CD1c-positive myeloid dendritic cell (primary cell): Measurements from ENCODE around the gene KLC4.
"Not testable (repeated sequence)": the region's sequence is repeated elsewhere in the genome, so short reads cannot be mapped to it uniquely, and the experiment has no call there.

Source experiments
- DNase-seq: peaks from one replicate; pipeline ENCODE4 v3.0.0-alpha.2; 2016; ENCODE audit errors: extremely low spot score

KLC4 gene

DNA sequence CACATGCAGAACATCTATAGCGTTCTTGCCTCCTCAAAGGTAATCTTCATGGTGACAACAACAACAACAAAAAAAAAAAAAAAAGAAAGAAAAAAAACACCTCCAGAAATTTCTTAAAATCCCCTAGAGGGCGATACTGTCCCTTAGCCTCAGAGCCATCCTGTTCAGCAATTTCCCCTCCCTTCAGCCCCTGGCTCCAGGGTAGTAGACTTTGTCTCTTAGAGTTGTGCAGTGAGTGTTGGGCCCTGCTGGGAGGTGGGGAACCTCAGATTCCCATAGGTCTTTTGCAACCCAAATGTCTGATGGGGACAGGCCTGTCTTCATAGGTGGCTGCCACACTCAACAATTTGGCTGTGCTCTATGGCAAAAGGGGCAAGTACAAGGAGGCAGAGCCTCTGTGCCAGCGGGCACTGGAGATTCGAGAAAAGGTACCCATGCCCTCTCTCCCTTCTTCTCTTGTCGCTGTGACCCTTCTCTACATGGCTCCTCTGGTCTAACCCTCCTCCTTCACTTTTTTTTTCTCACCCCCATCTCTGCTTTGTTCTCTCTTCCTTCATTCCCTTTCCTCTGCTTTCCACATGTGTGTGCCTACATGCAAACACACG, 10.7 kb downstream of the KLC4 start:
- peak; percentile 26 for DNase-seq

DNA sequence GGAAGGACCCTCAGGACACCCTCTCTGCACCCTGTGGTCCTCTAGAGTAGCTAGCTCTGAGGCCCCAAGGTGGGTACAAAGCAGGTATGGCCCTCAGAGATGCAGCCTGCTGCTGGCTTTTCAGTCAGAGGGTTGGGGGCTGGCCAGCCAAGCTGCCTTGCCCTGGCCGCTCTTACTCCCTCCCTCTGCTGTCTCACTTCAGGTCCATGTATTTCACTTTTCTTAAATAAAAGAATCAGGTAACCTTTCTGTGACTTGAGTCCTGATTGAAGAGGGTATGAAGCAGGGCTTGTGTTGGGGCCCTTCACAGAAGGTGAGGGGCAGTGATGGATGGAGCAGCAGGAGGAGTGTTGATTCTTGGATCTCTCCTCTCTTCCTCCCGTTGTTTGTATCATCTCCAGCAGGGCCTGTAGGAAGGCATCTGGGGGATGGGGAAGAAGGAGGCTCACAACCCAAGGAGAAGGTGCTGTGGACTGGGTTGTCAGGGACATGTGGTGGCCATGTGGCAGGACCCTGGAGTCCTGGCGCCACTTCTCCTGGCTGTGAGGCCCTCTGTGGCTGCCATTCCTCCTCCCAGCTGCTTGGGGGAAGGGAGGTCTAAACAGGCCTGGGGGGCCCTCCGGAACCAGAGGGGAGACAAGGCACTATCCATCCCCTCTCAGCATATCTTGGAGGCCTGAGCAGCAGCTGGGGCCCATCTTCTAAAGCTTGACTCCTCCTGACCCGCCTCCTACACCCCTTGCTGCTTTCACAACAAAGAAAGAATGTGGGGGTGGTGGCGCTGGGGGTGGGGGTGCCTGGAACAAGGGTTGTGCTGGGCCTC, 15.6 kb downstream of the KLC4 start:
- DNase-seq: no peak

DNA sequence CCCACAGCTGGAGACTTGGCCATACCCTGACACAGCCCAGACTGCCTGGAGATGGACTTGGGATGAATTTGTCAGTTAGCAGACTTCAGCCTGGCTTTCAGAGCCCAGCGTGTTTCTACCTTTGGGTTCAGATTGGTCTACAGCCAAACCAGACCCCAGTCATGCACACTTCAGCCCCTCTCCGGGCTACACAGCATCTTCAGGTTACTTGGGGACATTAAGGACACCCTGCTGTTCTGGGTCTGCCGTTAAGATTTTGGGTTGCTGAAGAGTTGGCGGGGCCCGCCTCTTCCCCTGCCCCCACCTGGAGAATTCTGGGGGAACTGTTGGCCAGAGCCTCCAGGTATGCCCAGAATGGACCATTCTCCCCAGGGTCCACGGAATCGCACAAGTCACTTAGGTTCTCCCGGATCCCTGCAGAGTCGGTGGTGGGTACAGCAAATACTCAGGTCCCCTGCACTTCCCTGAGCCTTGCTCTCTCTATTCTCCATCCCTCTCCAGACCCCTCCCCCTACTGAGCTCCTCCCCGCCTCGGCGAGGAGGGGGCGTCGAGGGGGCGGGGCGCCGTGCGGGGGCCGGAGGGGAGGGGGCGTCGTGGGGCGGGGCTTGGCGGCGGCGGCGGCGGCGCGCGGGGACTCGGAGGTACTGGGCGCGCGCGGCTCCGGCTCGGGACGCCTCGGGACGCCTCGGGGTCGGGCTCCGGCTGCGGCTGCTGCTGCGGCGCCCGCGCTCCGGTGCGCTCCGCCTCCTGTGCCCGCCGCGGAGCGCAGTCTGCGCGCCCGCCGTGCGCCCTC, 16.4 kb downstream of the KLC4 start, which contains the start of gene PTK7:
Gene PTK7, plus strand, starts transcription at position 645 of the 794 bp plus-strand sequence. CDS start 175 bp downstream, outside the sequence.
- DNase-seq: peak; percentile 14

DNA sequence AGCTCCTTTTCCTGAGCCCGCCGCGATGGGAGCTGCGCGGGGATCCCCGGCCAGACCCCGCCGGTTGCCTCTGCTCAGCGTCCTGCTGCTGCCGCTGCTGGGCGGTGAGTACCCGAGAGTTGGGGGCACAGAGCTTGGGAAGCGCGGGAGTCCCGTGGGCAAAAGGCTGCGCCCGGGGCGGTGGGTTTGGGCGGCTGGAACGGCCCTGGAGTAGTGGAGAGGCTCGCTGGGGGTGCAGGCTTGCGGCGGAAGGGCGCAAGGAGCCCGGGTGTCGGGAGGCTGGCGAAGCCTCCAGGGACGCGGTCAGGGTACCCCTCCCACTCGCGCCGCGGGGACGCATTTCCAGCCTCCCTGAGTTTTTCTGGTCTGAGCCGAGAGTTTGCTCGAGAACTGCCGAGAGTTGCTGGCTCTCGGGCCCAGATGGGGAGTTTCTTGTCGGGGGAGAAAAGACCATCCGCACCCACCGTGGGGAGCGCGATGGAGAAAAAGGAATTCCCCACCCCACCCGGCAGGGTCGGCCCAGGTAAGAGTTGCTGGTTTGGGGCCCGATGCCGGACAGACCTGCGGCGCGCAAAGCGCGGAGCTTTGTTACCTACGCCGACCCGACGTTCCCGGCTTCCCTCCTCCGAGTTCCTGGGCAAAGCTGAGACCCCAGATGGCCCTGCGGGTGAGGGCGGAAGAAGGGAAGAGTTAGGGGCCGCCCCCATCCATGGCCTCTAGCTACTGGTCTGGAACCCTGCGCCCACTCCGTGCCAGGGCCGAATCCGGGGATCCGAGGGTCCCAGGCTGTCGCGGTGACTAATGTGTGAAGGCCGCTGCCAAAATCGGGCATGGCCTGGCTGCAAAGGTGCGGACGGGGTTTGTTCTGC, 17.3 kb downstream of the KLC4 start:
- no peak for DNase-seq

DNA sequence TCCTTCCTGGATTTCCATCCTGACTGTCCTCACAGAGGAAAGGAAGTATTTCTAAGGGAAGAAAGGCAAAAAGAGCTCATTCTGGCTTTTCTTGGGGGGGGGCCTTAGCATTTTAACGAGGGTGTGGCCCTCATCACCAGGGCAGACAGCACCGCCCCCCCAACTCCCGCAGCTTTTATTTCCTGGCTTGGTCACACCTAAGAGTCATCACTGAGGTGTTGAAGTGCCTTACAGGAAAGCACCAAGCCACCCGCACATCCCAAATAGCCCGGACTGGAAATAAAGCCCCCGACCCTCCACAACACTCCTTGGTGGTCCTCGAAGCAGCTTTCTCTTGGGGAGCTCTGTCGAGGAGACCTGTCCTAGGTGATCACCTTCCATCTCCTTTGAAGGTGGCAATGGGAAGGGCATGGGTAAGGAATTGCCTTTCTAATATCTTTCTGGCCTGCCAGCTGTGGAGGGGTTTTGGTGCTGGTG, 17.9 kb downstream of the KLC4 start:
- no peak for DNase-seq

DNA sequence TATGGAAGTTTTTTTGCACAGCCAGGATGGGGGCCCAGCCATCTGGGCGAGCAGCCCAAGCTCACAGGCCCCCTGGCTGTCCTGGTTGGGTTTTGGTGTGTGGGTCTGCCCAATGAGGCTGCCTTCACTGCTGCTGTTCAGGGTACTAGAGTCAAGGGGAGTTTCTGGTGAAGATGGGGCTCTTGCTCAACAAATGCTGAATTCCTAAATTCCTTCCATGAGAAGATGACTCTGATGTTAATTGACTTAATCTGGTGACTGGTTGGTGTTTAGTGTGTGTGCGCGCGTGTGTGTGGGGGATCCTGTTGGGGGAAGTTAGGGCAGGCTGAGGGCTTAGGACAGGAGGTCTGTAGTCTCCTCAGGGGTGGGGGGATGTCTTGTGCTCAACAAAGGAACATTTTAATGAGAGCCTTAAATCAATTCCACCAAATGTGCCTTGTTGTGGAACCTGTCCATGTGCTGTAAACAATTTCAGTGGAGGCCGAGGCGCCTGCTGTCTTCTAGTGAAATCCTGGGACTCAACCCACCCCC, 18.6 kb downstream of the KLC4 start:
- DNase-seq: no peak

DNA sequence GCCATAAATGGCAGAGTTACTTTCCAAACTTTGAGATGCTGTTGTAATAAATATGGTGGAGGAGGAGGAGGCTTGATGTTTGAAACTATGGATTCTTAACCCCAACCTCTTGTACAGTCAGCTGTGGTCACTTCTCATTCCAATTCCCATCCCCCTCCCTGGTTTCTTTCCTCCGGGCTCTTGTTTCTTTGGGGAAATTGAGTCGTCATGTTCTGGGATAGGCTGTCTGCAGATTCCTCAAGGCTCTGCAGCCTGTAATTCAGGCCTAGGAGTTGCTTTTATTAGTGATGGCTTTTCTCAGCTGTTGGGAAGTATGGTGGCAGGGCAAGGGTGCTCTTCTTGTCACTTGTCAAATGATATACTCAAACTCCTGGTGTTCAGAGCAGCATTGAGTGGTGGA, 19.3 kb downstream of the KLC4 start:
- DNase-seq: no peak

DNA sequence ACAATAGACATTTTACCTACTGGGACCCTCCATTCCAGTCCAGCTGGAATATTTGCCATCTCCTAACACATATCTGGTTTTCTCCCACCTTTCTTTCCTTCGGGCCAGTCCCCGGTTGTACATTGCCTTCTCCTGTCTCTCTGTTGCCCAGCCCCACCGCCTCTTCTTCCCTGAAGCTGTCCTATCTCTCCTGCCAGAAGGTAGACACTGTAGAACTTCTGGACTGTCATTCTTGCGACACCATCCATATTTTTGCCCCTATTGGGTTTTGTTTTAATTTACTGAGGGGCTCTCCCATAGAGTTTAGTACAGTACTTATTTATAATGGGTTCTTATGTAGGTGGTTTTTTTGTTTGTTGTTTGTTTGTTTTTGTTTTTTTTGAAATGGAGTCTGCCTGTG, 21.6 kb downstream of the KLC4 start:
- no peak for DNase-seq

DNA sequence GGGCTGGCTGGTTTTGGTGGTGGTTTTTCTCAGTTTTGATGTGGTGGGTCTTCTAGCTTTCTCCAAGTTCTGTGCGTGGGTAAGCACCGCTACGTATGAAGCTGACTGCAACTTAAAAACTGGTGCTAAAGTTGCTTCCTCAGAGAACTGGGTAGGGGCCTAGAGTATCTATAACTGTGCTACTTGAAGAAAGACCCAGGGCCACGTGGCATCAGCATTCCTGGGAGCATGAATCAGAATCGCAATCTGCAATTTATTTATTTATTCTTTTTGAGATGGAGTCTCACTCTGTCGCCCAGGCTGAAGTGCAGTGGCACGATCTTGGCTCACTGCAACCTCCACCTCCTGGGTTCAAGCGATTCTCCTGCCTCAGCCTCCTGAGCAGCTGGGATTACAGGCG, 22.5 kb downstream of the KLC4 start:
- DNase-seq: not testable (repeated sequence)

DNA sequence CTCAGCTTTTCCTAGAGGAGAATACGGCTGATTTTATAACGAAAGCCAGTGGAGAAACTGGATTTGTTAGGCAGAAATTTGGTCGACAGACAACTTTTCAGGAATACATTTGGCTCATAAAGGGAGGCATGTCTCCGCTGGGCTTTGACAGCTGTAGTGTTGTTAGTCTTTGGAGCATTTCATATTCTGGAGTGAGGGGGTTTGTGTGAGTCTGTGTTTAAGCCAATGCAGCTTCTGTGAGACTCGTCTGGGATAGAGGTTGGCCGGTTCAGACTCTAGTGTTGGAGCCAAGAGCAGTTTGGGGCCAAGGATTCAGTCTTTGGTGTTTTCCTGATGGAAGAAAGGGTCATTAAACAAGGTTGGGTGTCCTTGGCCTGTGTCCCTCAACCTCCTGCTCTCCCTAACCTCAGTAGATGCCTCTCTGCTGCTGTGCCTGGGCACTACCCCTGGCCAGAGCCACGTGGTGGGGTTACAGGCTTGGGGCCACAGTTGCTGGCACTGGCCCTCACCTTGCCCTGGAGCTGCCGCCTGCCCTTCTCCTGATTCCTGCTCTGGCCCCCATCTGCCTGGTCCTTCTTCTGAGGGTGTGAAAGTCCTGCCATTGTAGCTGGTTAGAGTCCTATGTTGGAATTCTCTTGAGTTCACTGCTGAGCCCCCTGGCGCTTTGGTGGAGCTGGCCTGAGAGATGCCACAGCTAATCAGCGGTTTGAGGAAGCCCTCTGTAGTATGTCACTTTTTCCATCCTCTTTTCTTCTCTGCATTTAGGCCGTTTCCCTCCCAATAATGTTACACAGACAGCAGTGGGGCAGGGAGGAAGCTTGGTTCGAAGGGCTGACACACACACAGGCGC, 23.6 kb downstream of the KLC4 start:
- DNase-seq: no peak

DNA sequence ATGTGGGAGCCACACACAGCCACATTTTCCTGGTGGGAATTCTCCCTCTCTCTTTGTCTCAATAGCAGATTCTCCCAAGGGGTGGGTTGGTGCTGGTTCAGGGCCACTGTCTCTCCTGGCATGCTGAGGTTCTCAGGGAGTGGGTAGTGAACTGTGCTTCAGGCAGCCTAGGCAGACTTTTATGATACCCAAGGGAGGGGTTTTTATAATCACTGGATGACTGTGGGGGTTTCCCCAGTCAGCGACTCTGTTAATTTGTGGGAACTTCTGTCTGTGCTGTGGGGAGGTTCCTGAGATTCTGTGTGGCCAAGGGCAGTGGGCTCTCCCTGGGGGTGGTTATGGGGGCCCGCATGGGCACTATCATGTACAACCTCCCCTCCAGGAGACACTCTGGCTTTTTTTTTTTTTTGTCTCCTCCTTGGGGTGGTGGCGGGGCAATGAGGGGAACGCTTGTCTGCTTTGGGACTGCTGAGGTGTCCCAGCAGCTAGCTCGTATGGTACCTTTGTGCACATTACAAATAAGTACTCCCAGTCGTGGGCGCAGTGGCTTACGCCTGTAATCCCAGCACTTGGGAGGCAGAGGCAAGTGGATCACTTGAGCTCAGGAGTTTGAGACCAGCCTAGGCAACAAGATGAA, 26.7 kb downstream of the KLC4 start:
- no peak for DNase-seq

DNA sequence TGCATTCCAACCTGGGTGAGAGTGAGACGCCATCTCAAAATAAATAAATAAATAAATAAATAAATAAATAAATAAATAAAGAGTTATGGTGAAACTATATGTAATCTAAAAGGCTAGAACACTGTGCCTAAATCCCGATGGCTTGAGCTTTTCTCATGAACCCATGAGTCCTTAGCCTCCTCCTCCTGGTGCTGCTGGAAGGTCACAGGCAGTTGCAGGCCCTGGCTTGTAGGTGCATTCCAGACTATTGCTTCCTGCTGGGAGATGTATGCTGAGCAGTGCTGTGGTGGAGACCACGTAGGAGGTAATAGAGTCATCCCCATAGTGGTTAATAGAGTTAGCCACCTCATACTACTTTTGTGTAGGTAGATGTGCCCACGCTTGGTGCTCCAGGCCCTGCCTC, 29.2 kb downstream of the KLC4 start:
- no peak for DNase-seq

DNA sequence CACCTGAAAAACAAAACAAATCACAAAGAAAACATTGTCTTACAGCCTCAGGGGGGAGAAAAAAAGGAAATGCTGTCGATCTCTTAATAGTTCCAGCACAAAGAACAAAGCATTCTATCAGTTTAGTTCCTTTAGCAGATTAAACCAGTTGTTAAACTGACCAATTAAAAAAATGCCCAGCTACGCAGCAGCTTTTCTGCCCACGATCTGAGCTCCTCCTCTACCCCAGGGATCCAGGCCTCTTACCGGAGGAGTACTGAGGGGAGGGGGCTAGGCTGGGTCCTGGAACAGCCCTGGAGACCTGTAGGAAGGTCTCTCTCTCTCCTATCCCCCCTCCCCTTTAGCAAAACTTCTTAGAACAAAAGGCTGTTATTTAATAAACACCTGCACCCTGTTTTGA, 30.0 kb downstream of the KLC4 start:
- DNase-seq: no peak

DNA sequence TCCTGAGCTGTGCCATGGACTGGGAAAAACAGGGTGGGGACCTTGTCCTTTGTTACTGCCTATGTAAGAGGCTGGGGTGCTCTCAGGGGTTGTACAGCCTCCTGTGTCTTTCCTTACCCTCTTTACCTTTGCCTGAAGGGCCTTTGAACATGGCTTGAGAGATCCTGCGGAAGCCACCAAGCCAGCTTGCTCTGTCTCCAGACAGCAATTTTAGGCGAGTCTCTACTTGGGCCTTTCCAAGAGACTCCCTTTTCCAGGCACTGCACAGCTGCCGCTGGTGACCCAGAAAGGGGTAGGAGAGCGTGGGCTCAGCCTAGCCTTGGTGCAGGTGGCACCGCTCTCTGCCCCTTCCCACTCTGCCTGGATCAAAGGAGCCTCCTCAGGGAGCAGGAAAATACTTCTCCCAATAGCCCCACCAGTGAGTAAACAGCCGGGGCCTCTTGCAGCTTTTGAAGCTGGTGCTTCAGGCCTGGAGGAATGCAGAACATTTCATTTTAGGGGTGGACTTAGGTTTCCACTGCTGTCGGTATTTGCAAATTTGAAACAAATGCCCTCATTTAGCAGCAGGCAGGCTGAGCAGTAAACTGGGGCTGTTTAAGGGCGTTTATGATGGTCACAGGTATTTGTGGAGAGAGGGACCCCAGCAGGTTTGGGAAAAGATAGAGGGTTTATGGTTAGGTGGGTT, 30.6 kb downstream of the KLC4 start:
- DNase-seq: no peak

DNA sequence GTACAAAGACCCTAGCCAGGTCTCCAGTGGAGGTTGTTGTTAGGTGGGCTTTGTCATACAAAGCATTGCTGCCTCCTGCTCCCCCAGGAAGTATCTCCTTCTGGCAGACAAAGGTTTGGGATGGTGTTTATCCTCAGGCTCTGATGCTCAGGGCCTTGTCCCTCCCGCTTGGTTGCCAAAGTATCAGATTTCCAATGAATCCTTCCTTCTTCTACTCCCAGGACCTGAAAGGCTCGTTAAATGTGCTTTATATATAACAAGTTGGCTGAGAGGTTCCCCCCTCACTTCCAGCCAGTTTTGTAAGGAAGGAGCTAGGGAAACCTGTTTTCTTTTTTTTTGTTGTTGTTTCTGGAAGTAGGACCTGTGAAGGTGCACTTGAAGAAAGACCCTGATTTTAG, 31.1 kb downstream of the KLC4 start:
- no peak for DNase-seq

DNA sequence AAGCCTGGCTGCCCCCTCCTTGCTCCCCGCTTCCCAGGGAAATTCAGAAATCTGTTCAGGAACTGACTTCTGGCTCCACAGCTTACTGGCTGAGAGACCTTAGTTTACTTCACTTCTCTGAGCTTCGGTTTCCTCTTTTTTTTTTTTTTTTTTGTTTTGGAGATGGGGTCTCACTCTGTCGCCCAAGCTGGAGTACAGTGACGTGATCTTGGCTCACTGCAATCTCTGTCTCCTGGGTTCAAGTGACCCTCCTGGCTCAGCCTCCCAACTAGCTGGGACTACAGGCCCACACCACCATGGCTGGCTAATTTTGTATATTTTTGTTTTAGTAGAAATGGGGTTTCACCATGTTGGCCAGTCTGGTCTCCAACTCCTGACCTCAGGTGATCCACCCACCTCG, 31.6 kb downstream of the KLC4 start:
- DNase-seq: no peak

DNA sequence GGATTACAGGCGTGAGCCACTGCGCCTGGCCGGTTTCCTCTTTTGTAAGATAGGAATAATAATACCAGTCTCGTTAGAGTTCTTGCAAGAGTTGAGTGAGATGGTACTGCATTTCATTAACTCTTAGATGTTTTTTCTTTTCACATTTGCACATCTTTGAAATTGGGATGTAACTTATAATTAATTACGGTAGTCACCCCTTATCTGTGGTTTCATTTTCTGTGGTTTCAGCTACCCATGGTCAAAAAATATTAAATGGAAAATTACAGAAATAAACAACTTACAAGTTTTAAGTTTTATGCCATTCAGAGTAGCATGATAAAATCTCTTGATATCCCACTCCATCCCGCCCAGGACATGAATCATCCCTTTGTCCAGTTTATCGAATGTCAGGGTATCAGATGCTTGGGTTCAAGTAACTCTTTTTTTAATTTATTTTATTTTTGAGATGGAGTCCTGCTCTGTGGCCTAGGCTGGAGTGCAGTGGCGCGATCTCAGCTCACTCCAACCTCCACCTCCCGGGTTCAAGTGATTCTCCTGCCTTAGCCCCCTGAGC, 32.1 kb downstream of the KLC4 start:
- no peak for DNase-seq

DNA sequence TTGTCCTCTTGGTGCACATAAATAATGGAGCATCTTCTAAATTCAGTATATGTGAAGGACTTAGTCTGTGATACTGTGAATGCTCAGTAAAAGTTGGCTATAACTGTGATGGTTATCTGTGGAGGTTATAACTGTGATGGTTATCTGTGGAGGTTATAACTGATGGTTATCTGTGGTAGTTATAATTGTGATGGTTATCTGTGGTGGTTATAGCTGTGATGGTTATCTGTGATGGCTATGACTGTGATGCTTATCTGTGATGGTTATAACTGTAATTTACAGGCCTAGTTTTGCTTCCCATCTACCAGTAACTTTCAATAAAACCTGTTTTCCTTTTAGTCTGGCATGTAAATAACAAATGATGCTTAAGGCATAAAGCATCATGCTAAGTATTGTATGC, 33.2 kb downstream of the KLC4 start:
- DNase-seq: no peak
